HuH-7.5 (cell line): ENCODE data around the gene SERPINA9.
"Not testable (repeated sequence)": the region's sequence is repeated elsewhere in the genome, so short reads cannot be mapped to it uniquely, and the experiment has no call there.

Source experiments
- DNase-seq: peaks from one replicate; pipeline ENCODE4 v3.0.0; 2011; ENCODE audit warnings: low spot score

SERPINA9 gene

GRCh38 chr14:94426526-94426925, 49.5 kb downstream of the SERPINA9 start:
- DNase-seq = no peak

- DNase-seq = no peak
Measured at GRCh38 chr14:94424371-94424770, 51.6 kb downstream of the SERPINA9 start.

GRCh38 chr14:94423453-94424056, 52.4 kb downstream of the SERPINA9 start:
- peak; percentile 41 for DNase-seq

- DNase-seq = no peak
Measured at GRCh38 chr14:94421316-94421715, 54.7 kb downstream of the SERPINA9 start.

GRCh38 chr14:94417497-94418205, 58.3 kb downstream of the SERPINA9 start:
- DNase-seq = not testable (repeated sequence)
